K562 (cell line): ENCODE data around the gene ASPDH. TPM values are rescaled to one million over a fixed set of nuclear protein-coding genes. Genes with fewer than 3 reads are reported as not detected.

ENCODE experiments used
- ATAC-seq: fragments of 200-7000 bp; cut with Tn5 transposase; 3 replicates; pipeline ENCODE4 v1.9.1; 2020; ENCODE audit warnings: moderate library complexity
- BruUV-seq: library from RNA; stranded (reverse); fragments of 400-500 nt; replicated peaks from 2 replicates; lab custom pipeline; 2021; lab: Mats Ljungman, UMichigan
- CTCF ChIA-PET: fragments of 300-600 bp; formaldehyde crosslinking; extraction: SDS; loops from one replicate; lab custom pipeline; 2021; ENCODE audit warnings: low intra/inter-chr PET ratio; lab: Yijun Ruan, JAX
- POLR2A ChIA-PET: fragments of 300-600, 350-650 bp; sonication (Branson Sonifier 250); formaldehyde crosslinking; extraction: SDS; loops from one replicate; lab custom pipeline; 2021; ENCODE audit warnings: antibody characterized with exemption, inconsistent platforms; lab: Yijun Ruan, JAX
- DNase-seq, 4 experiments: peaks; one replicate each; pipeline versions ENCODE4 v3.0.0 to v3.0.0-alpha.2; 2011 to 2018; ENCODE audit warnings: low spot score in 3 of 4, mixed read lengths in 3 of 4; ENCODE audit errors: extremely low read depth in 1 of 4
- FAIRE-seq: peaks from 2 replicates; lab custom pipeline; 2011; peaks lifted over from hg19 to GRCh38; lab: Jason Lieb, UNC
- H2AFZ ChIP-seq: 2 replicates; pipeline ENCODE4 v1.6.0; 2011; ENCODE audit warnings: low read depth, low read length, control low read depth, inconsistent platforms
- H3K27ac ChIP-seq: fragments of 200-600 bp; 3 replicates; pipeline ENCODE4 v1.8.0; 2011; ENCODE audit warnings: low read depth, mild to moderate bottlenecking, control low read depth, inconsistent platforms, low read length, moderate library complexity, mixed read lengths; ENCODE audit errors: extremely low read depth
- H3K27me3 ChIP-seq, 2 experiments: fragments of 300-600 bp in 1 of 2; 2 replicates in 1 of 2; 3 replicates in 1 of 2; pipeline versions ENCODE4 v1.6.0 to v1.8.0; 2011; ENCODE audit warnings: inconsistent platforms in 2 of 2, low read length in 2 of 2, mild to moderate bottlenecking in 1 of 2, mixed read lengths in 1 of 2, moderate library complexity in 1 of 2; ENCODE audit not compliant: control insufficient read depth in 2 of 2, insufficient read depth in 2 of 2
- H3K36me3 ChIP-seq: fragments of 300-600 bp; 3 replicates; pipeline ENCODE4 v1.8.0; 2011; ENCODE audit warnings: mild to moderate bottlenecking, low read length, inconsistent platforms; ENCODE audit not compliant: control insufficient read depth, insufficient read depth
- H3K4me1 ChIP-seq, 2 experiments: fragments of 200-600 bp in 1 of 2; replicated peaks in 1 of 2; 2 replicates in 1 of 2; 3 replicates in 1 of 2; pipeline versions ENCODE4 v1.5.1 to v1.8.0; 2011; ENCODE audit warnings: inconsistent platforms in 2 of 2, low read length in 2 of 2, mild to moderate bottlenecking in 1 of 2, mixed read lengths in 1 of 2, moderate library complexity in 1 of 2; ENCODE audit not compliant: control insufficient read depth in 2 of 2, insufficient read depth in 2 of 2
- H3K4me2 ChIP-seq: 2 replicates; pipeline ENCODE4 v1.6.1; 2011; ENCODE audit warnings: low read length, control low read depth, inconsistent platforms, mixed read lengths; ENCODE audit not compliant: insufficient read depth
- H3K4me3 ChIP-seq: fragments of 200-600 bp; sonication (generic), shearing (Covaris generic); 2 replicates; pipeline ENCODE4 v1.5.1; 2016; ENCODE audit warnings: control low read depth, inconsistent platforms
- H3K79me2 ChIP-seq: fragments of 200-600 bp; 3 replicates; pipeline ENCODE4 v1.8.0; 2011; ENCODE audit warnings: low read length, inconsistent platforms; ENCODE audit not compliant: control insufficient read depth, insufficient read depth
- H3K9ac ChIP-seq, 2 experiments: 2 replicates each; pipeline versions ENCODE4 v1.6.0 to v1.6.1; 2011; ENCODE audit warnings: low read depth in 2 of 2, low read length in 2 of 2, control low read depth in 1 of 2, inconsistent platforms in 1 of 2, mild to moderate bottlenecking in 1 of 2, mixed read lengths in 1 of 2; ENCODE audit not compliant: insufficient read depth in 1 of 2
- H3K9me1 ChIP-seq: one replicate; pipeline ENCODE4 v1.6.0; 2011; ENCODE audit warnings: inconsistent platforms, mild to moderate bottlenecking, low read length, moderate library complexity; ENCODE audit not compliant: control insufficient read depth, insufficient read depth
- H3K9me3 ChIP-seq: replicated peaks from 2 replicates; pipeline ENCODE4 v1.5.1; 2011; ENCODE audit warnings: low read depth, low read length, inconsistent platforms; ENCODE audit not compliant: control insufficient read depth, insufficient read depth
- H4K20me1 ChIP-seq: replicated peaks from 2 replicates; pipeline ENCODE4 v1.6.1; 2011; ENCODE audit warnings: low read length, inconsistent platforms, mixed read lengths; ENCODE audit not compliant: control insufficient read depth, insufficient read depth
- CBX2 ChIP-seq: fragments of 200-600 bp; sonication (generic); IDR thresholded peaks from one replicate; pipeline ENCODE4 v1.6.1; 2012; ENCODE audit warnings: mild to moderate bottlenecking, low read length, inconsistent platforms; ENCODE audit not compliant: insufficient read depth, poor library complexity, severe bottlenecking
- CCAR2 ChIP-seq: fragments of 200-400 bp; formaldehyde crosslinking; IDR thresholded peaks from 2 replicates; pipeline ENCODE4 v1.6.1; 2017; ENCODE audit warnings: mild to moderate bottlenecking, low read depth, low read length
- CEBPB ChIP-seq: fragments of 450-650 bp; IDR thresholded peaks from 2 replicates; pipeline ENCODE4 v1.6.1; 2016; ENCODE audit warnings: missing genetic modification characterization, missing compliant biosample characterization
- E2F5 ChIP-seq: sonication (generic); formaldehyde crosslinking; IDR thresholded peaks from 2 replicates; pipeline ENCODE4 v1.8.0; 2022; ENCODE audit warnings: mild to moderate bottlenecking, missing genetic modification reagents
- ETS2 ChIP-seq: IDR thresholded peaks from 2 replicates; pipeline ENCODE4 v1.6.1; 2016; ENCODE audit warnings: borderline replicate concordance, missing genetic modification characterization, mild to moderate bottlenecking, moderate library complexity, missing compliant biosample characterization; ENCODE audit not compliant: poor library complexity, severe bottlenecking
- MTA3 ChIP-seq: fragments of 450-650 bp; formaldehyde crosslinking; IDR thresholded peaks from 2 replicates; pipeline ENCODE4 v1.6.1; 2017; ENCODE audit warnings: mild to moderate bottlenecking, borderline replicate concordance
- MXI1 ChIP-seq: IDR thresholded peaks from 2 replicates; pipeline ENCODE4 v1.6.1; 2011; ENCODE audit warnings: low read depth, mild to moderate bottlenecking, improper control_type of control experiment, low read length
- PBX2 ChIP-seq, 2 experiments: IDR thresholded peaks in 1 of 2; conservative IDR thresholded peaks in 1 of 2; 2 replicates each; pipeline ENCODE4 v1.6.1; 2016; ENCODE audit warnings: low read depth in 2 of 2, mild to moderate bottlenecking in 1 of 2, missing compliant biosample characterization in 1 of 2, missing genetic modification characterization in 1 of 2, moderate library complexity in 1 of 2
- POLR2AphosphoS2 ChIP-seq: IDR thresholded peaks from 2 replicates; pipeline ENCODE4 v1.6.1; 2012; ENCODE audit warnings: low read length, improper control_type of control experiment
- RBM15 ChIP-seq: fragments of 200-400 bp; formaldehyde crosslinking; IDR thresholded peaks from 2 replicates; pipeline ENCODE4 v1.6.1; 2018; ENCODE audit warnings: mild to moderate bottlenecking, low read length, moderate library complexity; ENCODE audit not compliant: insufficient read depth
- TAL1 ChIP-seq: fragments of 450-650 bp; IDR thresholded peaks from 2 replicates; pipeline ENCODE4 v1.6.1; 2016; ENCODE audit warnings: mild to moderate bottlenecking
- ZNF175 ChIP-seq: fragments of 200-800 bp; sonication (Bioruptor generic); IDR thresholded peaks from 2 replicates; pipeline ENCODE4 v1.6.1; 2016; ENCODE audit warnings: low read depth, mild to moderate bottlenecking, missing genetic modification characterization, missing compliant biosample characterization
- ZNF444 ChIP-seq: fragments of 250-450 bp; sonication (Bioruptor Pico); IDR thresholded peaks from 2 replicates; pipeline ENCODE4 v1.4.0; 2020; ENCODE audit warnings: mild to moderate bottlenecking, moderate library complexity
- ZNF445 ChIP-seq: fragments of 250-450 bp; sonication (Bioruptor Pico); IDR thresholded peaks from 2 replicates; pipeline ENCODE4 v1.4.0; 2020; ENCODE audit warnings: low read depth, mild to moderate bottlenecking, moderate library complexity
- ZNF639 ChIP-seq, 2 experiments: fragments of 200-800 bp in 1 of 2; sonication (Bioruptor generic) in 1 of 2; sonication (generic) in 1 of 2; formaldehyde crosslinking in 1 of 2; IDR thresholded peaks in 1 of 2; conservative IDR thresholded peaks in 1 of 2; 2 replicates each; pipeline versions ENCODE4 v1.5.0 to v1.6.1; 2016 to 2020; ENCODE audit warnings: missing compliant biosample characterization in 1 of 2, missing genetic modification characterization in 1 of 2, missing genetic modification reagents in 1 of 2
- ZNF766 ChIP-seq: fragments of 200-800 bp; sonication (Bioruptor generic); conservative IDR thresholded peaks from 2 replicates; pipeline ENCODE4 v1.6.1; 2016; ENCODE audit warnings: missing genetic modification characterization, missing compliant biosample characterization
- WGBS: fragments of 100-300 bp; shearing (Covaris generic); methylation state at CpG from one replicate; pipeline ENCODE4 v1.1.6; 2016; ENCODE audit warnings: low coverage, mixed read lengths; ENCODE audit not compliant: insufficient coverage; ENCODE audit errors: missing lambda C conversion rate; 5-methylcytosine and 5-hydroxymethylcytosine counted together
- in situ Hi-C: fragments of 300-500 bp; cut with MboI; formaldehyde crosslinking; loops from 4 replicates; pipeline ENCODE4 v1.15.0; 2018; ENCODE audit warnings: inconsistent platforms, mixed read lengths
- intact Hi-C: fragments of 100-400 bp; cut with micrococcal nuclease; formaldehyde crosslinking; loops from 2 replicates; pipeline ENCODE4 v1.14.2; 2022
- polyA plus RNA-seq, 8 experiments: library from polyadenylated mRNA; depleted of rRNA in 4 of 8; stranded (reverse) in 5 of 8; unstranded in 3 of 8; fragments of >200 nt; fragmentation: Nextera tagmentation in 2 of 8; fragmentation: Illumina TruSeq in 1 of 8; extraction: Ambion mirVana in 2 of 8; extraction: Trizol in 1 of 8; gene quantifications; 2 replicates each; pipeline versions ENCODE4 v1.2.1 to v1.2.3, GENCODE V29; 2011 to 2014; ENCODE audit warnings: inconsistent platforms in 1 of 8, missing spikeins in 1 of 8
- total RNA-seq, 7 experiments: library from RNA; depleted of rRNA in 6 of 7; stranded (reverse); fragments of >200 nt in 6 of 7; fragmentation: Illumina TruSeq in 2 of 7; extraction: Trizol in 2 of 7; gene quantifications; 2 replicates each; pipeline versions ENCODE4 v1.2.1 to v1.2.3, GENCODE V29; 2011 to 2021; ENCODE audit warnings: low replicate concordance in 1 of 7

The ASPDH gene
- total and polyA plus RNA-seq, 9 of the 15 experiments (the other 6 are each of a cell fraction or from before 2014, with no cell fraction given), result not detected

GRCh38 chr19:50500060-50500752 is 13.5 kb downstream of the ASPDH start:
- 17% methylated on average over 14 of the region's 27 CpGs for WGBS
- Histone ChIP-seq H2AFZ (no peak overlapping the region), H3K4me2 (no peak overlapping the region), H3K27ac (no peak overlapping the region), H3K9ac (peak overlapping the region in 1 of 2 experiments; percentile 58; a peak in 2 of 4 replicates), H3K9me3 (no peaks in the 10 kb centered on the region), H3K4me1 (peaks cover 0 to 29% of the 10 kb centered on the region in 2 experiments; a peak in 3 of 5 replicates), H3K36me3 (no peaks in the 10 kb centered on the region), H3K4me3 (no peak overlapping the region), H3K9me1 (no peaks in the 10 kb centered on the region), H3K27me3 (no peaks in the 10 kb centered on the region), H4K20me1 (no peaks in the 10 kb centered on the region), H3K79me2 (no peaks in the 10 kb centered on the region)
- DNase-seq, result peak; percentile 76 to 86 (median 80)
- no TSS peak for BruUV-seq
- in situ Hi-C loops, result no loop called here
- peak; percentile 89 for ATAC-seq
- CTCF ChIA-PET, result interaction anchor here (0.6 to 0.7 kb wide), 2 partner anchors 407 to 422 kb away, joined by 3 to 6 read pairs; no protein-coding TSS in a partner anchor
- FAIRE-seq, result no peak
- POLR2A ChIA-PET, result no interaction called here
- intact Hi-C loops, result no loop called here
- TF ChIP-seq ZNF639 (CRISPR knock-in tag; conservative IDR thresholded peaks at IDR 0.05 in 1 of 2, IDR thresholded peaks at IDR 0.05 in 1 of 2) (no peak), E2F5 (CRISPR knock-in tag) (no peak), PBX2 (CRISPR knock-in tag; IDR thresholded peaks at IDR 0.05; ENCODE audit: low read depth) (no peak), PBX2 (tag; conservative IDR thresholded peaks at IDR 0.05; ENCODE audit: low read depth) (no peak; the same call in 1 of the 2 replicates), MTA3 (peak; percentile 75; the same call in 1 of the 2 replicates), RBM15 (no peak), ETS2 (no peak), CEBPB (tag) (no peak), CCAR2 (no peak), TAL1 (peak; percentile 69), ZNF444 (CRISPR knock-in tag) (0 out of 2 replicates have a peak, but pooled peaks have one; percentile 77), ZNF766 (no peak), ZNF445 (no peak), CBX2 (no peak), POLR2AphosphoS2 (no peak), MXI1 (no peak), ZNF175 (CRISPR knock-in tag) (no peak)
